ENCODE measurements around the gene SEC14L3. TPM values are rescaled to one million over a fixed set of nuclear protein-coding genes. Genes with fewer than 3 reads are reported as not detected.

SEC14L3 gene
- total and polyA plus RNA-seq, 2 of the 4 experiments (the other 2 are of a cell fraction) = not detected

DNA sequence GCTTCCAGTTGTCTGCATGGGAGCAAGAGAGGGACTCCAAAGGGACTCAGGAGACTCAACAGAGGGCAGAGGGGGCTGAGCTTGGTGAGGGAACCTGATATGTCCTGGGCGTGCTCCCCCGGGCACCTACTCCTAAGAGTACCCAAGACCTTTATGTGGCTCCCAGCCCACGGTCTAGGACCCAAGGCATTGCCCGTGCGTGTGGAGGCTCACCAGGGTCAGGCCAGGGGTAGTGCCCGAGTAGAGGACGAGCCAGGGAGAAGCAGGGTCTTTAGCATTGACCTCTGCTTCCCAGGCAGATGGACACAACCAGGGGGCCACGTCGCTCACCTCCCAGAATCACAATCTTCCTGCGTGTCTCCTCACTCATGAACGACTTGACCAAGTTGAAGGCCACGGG, 20.3 kb upstream of the SEC14L3 start:
- Histone ChIP-seq H3K9me3 (ENCODE audit: control insufficient read depth, insufficient read depth, low read length) (no peaks in the 10 kb centered on the region), H3K4me1 (ENCODE audit: control insufficient read depth, insufficient read depth, low read length) (no peaks in the 10 kb centered on the region), H2BK20ac (ENCODE audit: low read depth, low read length) (no peak overlapping the region), H4K8ac (ENCODE audit: low read depth in 2 of 2, low read length in 2 of 2) (no peak overlapping the region), H4K20me1 (ENCODE audit: insufficient read depth, low read length) (no peaks in the 10 kb centered on the region), H3K4me2 (ENCODE audit: low read depth, low read length) (no peak overlapping the region), H3K9ac (ENCODE audit: low read depth, low read length) (no peak overlapping the region), H4K5ac (ENCODE audit: low read depth, low read length) (no peak overlapping the region), H2AK9ac (replicated peaks; ENCODE audit: low read depth, low read length, poor library complexity) (no peak overlapping the region), H3K4ac (ENCODE audit: low read depth, low read length) (no peak overlapping the region), H3K36me3 (ENCODE audit: control insufficient read depth, insufficient read depth, low read length) (no peaks in the 10 kb centered on the region), H3K9me1 (ENCODE audit: insufficient read depth, low read length) (no peaks in the 10 kb centered on the region), H2BK120ac (ENCODE audit: low read depth, low read length) (no peak overlapping the region), H2BK5ac (ENCODE audit: low read depth, low read length, poor library complexity, severe bottlenecking) (no peak overlapping the region), H3K4me3 (ENCODE audit: insufficient read depth, low read depth, low read length) (no peak overlapping the region), H4K91ac (ENCODE audit: insufficient read depth, low read depth, low read length) (no peak overlapping the region), H3K14ac (replicated peaks; ENCODE audit: low read depth, low read length) (no peak overlapping the region), H3K27me3 (ENCODE audit: control insufficient read depth, insufficient read depth, low read length) (peaks cover 45% of the 10 kb centered on the region), H3K27ac (ENCODE audit: insufficient read depth, low read length) (no peak overlapping the region), H3K18ac (ENCODE audit: low read depth, low read length) (no peak overlapping the region), H3K79me1 (ENCODE audit: low read depth in 1 of 2, low read length in 2 of 2) (no peaks in the 10 kb centered on the region), H2AFZ (replicated peaks; ENCODE audit: low read length, poor library complexity) (no peak overlapping the region), H3K23ac (ENCODE audit: low read depth, low read length) (no peak overlapping the region), H2AK5ac (ENCODE audit: low read depth, low read length) (no peak overlapping the region), H2BK15ac (ENCODE audit: low read depth, low read length) (no peak overlapping the region), H3K56ac (ENCODE audit: extremely low read depth, insufficient read depth, low read length) (no peak overlapping the region)
- TF ChIP-seq MAFK (IDR thresholded peaks at IDR 0.05; ENCODE audit: low read depth, low read length) = no peak
- TF ChIP-seq BHLHE40 (IDR thresholded peaks at IDR 0.05; ENCODE audit: low read depth, low read length) = no peak
- no peak for TF ChIP-seq POLR2A (IDR thresholded peaks at IDR 0.05; ENCODE audit: low read depth, low read length)
- TF ChIP-seq SMC3 (IDR thresholded peaks at IDR 0.05; ENCODE audit: low read depth, low read length) = no peak
- no peak for TF ChIP-seq MAZ (IDR thresholded peaks at IDR 0.05; ENCODE audit: borderline replicate concordance, low read depth, low read length)
- TF ChIP-seq RCOR1 (IDR thresholded peaks at IDR 0.05; ENCODE audit: insufficient replicate concordance, low read length) = no peak
- TF ChIP-seq CEBPB (IDR thresholded peaks at IDR 0.05; ENCODE audit: low read depth, low read length) = no peak
- no peak for TF ChIP-seq CHD1 (IDR thresholded peaks at IDR 0.05; ENCODE audit: low read depth, low read length)
- TF ChIP-seq FOS (IDR thresholded peaks at IDR 0.05; ENCODE audit: low read depth, low read length) = no peak
- dilution Hi-C loops (cut with HindIII; ENCODE audit: low sequenced_read_pairs, unreplicated experiment) = no loop called here
- ATAC-seq (ENCODE audit: low read depth) = no peak
- 74% methylated on average over 4 of the region's 12 CpGs; no CpG with 5 or more reads in 1 of the 2 experiments for WGBS, 2 experiments (ENCODE audit: extremely low coverage in 2 of 2, insufficient read length in 1 of 2)
- BruUV-seq (replicated peaks) = no TSS peak
- in situ Hi-C loops (cut with MboI; ENCODE audit: low sequenced_read_pairs) = no loop called here
- intact Hi-C loops (cut with micrococcal nuclease) = no loop called here
- ChIA-PET CTCF (no interaction called here), POLR2A (ENCODE audit: unreplicated experiment) (no interaction called here)
- DNase-seq = no peak
